PC-9 (cell line): ENCODE data around the gene BCAT1. TPM values are rescaled to one million over a fixed set of nuclear protein-coding genes. Genes with fewer than 3 reads are reported as not detected.

Experiments
- BruUV-seq: library from RNA; stranded (reverse); fragments of 400-500 nt; replicated peaks from 2 replicates; lab custom pipeline; 2021; lab: Mats Ljungman, UMichigan
- CTCF ChIA-PET: fragments of 300-600 bp; sonication (Branson Sonifier 250); formaldehyde crosslinking; loops from one replicate; lab custom pipeline; 2022; ENCODE audit warnings: antibody characterized with exemption; lab: Charles Lee
- POLR2A ChIA-PET: fragments of 300-600 bp; sonication (Branson Sonifier 250); formaldehyde crosslinking; loops from one replicate; lab custom pipeline; 2022; ENCODE audit warnings: antibody characterized with exemption; ENCODE audit not compliant: unreplicated experiment; lab: Charles Lee
- DNase-seq, 2 experiments: peaks; one replicate each; pipeline versions ENCODE4 v3.0.0 to v3.0.0-alpha.2; 2015 to 2022; ENCODE audit warnings: mixed read lengths in 1 of 2
- H2AFZ ChIP-seq: fragments of 200-600 bp; sonication (generic); 2 replicates; pipeline ENCODE4 v1.8.1; 2017; ENCODE audit warnings: antibody characterized with exemption
- H3F3A ChIP-seq: fragments of 200-600 bp; sonication (generic); 2 replicates; pipeline ENCODE4 v1.8.1; 2017; ENCODE audit warnings: antibody characterized with exemption, mild to moderate bottlenecking, low read depth; ENCODE audit not compliant: insufficient read depth
- H3K27ac ChIP-seq: fragments of 200-600 bp; sonication (generic); 2 replicates; pipeline ENCODE4 v1.6.1; 2016; ENCODE audit warnings: mixed run types
- H3K27me3 ChIP-seq: fragments of 200-600 bp; sonication (generic); 2 replicates; pipeline ENCODE4 v1.6.1; 2016; ENCODE audit warnings: low read depth, mixed run types; ENCODE audit not compliant: insufficient read depth
- H3K36me3 ChIP-seq: fragments of 200-600 bp; sonication (generic); 2 replicates; pipeline ENCODE4 v1.6.1; 2016; ENCODE audit warnings: low read depth, mixed run types
- H3K4me1 ChIP-seq: fragments of 200-600 bp; sonication (generic); replicated peaks from 2 replicates; pipeline ENCODE4 v1.6.1; 2016; ENCODE audit warnings: mixed run types; ENCODE audit not compliant: insufficient read depth
- H3K4me2 ChIP-seq: fragments of 200-600 bp; sonication (generic); 2 replicates; pipeline ENCODE4 v1.6.1; 2017; ENCODE audit warnings: mixed run types
- H3K4me3 ChIP-seq: fragments of 200-600 bp; sonication (generic); 2 replicates; pipeline ENCODE4 v1.6.1; 2016; ENCODE audit warnings: mixed run types
- H3K79me2 ChIP-seq: fragments of 200-600 bp; sonication (generic); 2 replicates; pipeline ENCODE4 v1.6.1; 2017; ENCODE audit warnings: low read depth, mixed run types
- H3K9me2 ChIP-seq: fragments of 200-600 bp; sonication (generic); 2 replicates; pipeline ENCODE4 v1.8.1; 2017; ENCODE audit warnings: mild to moderate bottlenecking; ENCODE audit not compliant: insufficient read depth
- H3K9me3 ChIP-seq: fragments of 200-600 bp; sonication (generic); 2 replicates; pipeline ENCODE4 v1.8.1; 2016; ENCODE audit warnings: low read depth; ENCODE audit not compliant: insufficient read depth
- H4K20me1 ChIP-seq: fragments of 200-600 bp; sonication (generic); 2 replicates; pipeline ENCODE4 v1.8.1; 2017; ENCODE audit not compliant: insufficient read depth
- CTCF ChIP-seq: fragments of 200-600 bp; sonication (generic); conservative IDR thresholded peaks from 2 replicates; pipeline ENCODE4 v1.6.1; 2017; ENCODE audit warnings: mixed run types, antibody characterized with exemption, mild to moderate bottlenecking, moderate library complexity
- EZH2 ChIP-seq: fragments of 200-600 bp; sonication (generic); IDR thresholded peaks from 2 replicates; pipeline ENCODE4 v1.8.0; 2017; ENCODE audit warnings: antibody characterized with exemption, low read depth
- intact Hi-C: fragments of 100-400 bp; cut with micrococcal nuclease; formaldehyde crosslinking; loops from one replicate; pipeline ENCODE4 v1.10.0; 2022; ENCODE audit not compliant: unreplicated experiment
- total RNA-seq: library from RNA; stranded (reverse); gene quantifications from 2 replicates; pipeline ENCODE4 v1.2.3, GENCODE V29; 2021

The BCAT1 gene
- total RNA-seq, 1 experiment from 2014 or later: 78.6 TPM

- no peaks in the 10 kb centered on the region for H4K20me1 ChIP-seq
- H3K4me1 ChIP-seq: 0 out of 2 replicates have a peak, but pooled peaks cover 4% of the 10 kb centered on the region
- no peaks in the 10 kb centered on the region for H3K27me3 ChIP-seq
- H3K4me2 ChIP-seq: no peak overlapping the region
- H3K79me2 ChIP-seq: no peaks in the 10 kb centered on the region
- BruUV-seq: no TSS peak
- H2AFZ ChIP-seq: no peak overlapping the region
- H3K4me3 ChIP-seq: no peak overlapping the region
- intact Hi-C loops: no loop called here
- CTCF ChIA-PET: no interaction called here
- TF ChIP-seq CTCF (no peak), EZH2 (no peak)
- no peaks in the 10 kb centered on the region for H3F3A ChIP-seq
- no peaks in the 10 kb centered on the region for H3K9me2 ChIP-seq
- no peak overlapping the region for H3K27ac ChIP-seq
- no peak for DNase-seq
- POLR2A ChIA-PET: no interaction called here
- H3K9me3 ChIP-seq: no peaks in the 10 kb centered on the region
- no peaks in the 10 kb centered on the region for H3K36me3 ChIP-seq
These were observed 29.4 kb downstream of the BCAT1 start for GRCh38 chr12:24919346-24920001.

GRCh38 chr12:24918596-24918995 is 30.3 kb downstream of the BCAT1 start:
- Histone ChIP-seq H3K9me2 (no peaks in the 10 kb centered on the region), H3K79me2 (no peaks in the 10 kb centered on the region), H3K9me3 (no peaks in the 10 kb centered on the region), H3K36me3 (no peaks in the 10 kb centered on the region), H3K4me3 (no peak overlapping the region), H3K4me2 (no peak overlapping the region), H2AFZ (no peak overlapping the region), H3K4me1 (0 out of 2 replicates have a peak, but pooled peaks cover 4% of the 10 kb centered on the region), H3F3A (no peaks in the 10 kb centered on the region), H4K20me1 (no peaks in the 10 kb centered on the region), H3K27ac (no peak overlapping the region), H3K27me3 (no peaks in the 10 kb centered on the region)
- POLR2A ChIA-PET: no interaction called here
- TF ChIP-seq EZH2 (no peak), CTCF (no peak)
- CTCF ChIA-PET: no interaction called here
- BruUV-seq: no TSS peak
- intact Hi-C loops: no loop called here
- no peak for DNase-seq

- DNase-seq: no peak
- H3K9me2 ChIP-seq: no peaks in the 10 kb centered on the region
- no peaks in the 10 kb centered on the region for H3K79me2 ChIP-seq
- no peaks in the 10 kb centered on the region for H3K9me3 ChIP-seq
- H3F3A ChIP-seq: no peaks in the 10 kb centered on the region
- H3K4me3 ChIP-seq: no peak overlapping the region
- intact Hi-C loops: no loop called here
- no peak overlapping the region for H3K27ac ChIP-seq
- BruUV-seq: no TSS peak
- no peaks in the 10 kb centered on the region for H3K27me3 ChIP-seq
- no peak overlapping the region for H2AFZ ChIP-seq
- no peak for TF ChIP-seq EZH2
- TF ChIP-seq CTCF: no peak
- H3K4me2 ChIP-seq: no peak overlapping the region
- no peaks in the 10 kb centered on the region for H3K4me1 ChIP-seq
- ChIA-PET CTCF (no interaction called here), POLR2A (no interaction called here)
- H3K36me3 ChIP-seq: no peaks in the 10 kb centered on the region
- H4K20me1 ChIP-seq: no peaks in the 10 kb centered on the region
These were observed 33.4 kb downstream of the BCAT1 start for GRCh38 chr12:24915501-24915900.
